ENCODE data around the gene SLC44A3.

GRCh38 chr1:94934551-94934950, 114.4 kb downstream of the SLC44A3 start:
- TF ChIP-seq CTCF (IDR thresholded peaks at IDR 0.05) (no peak), POLR2A (IDR thresholded peaks at IDR 0.05) (no peak), EP300 (IDR thresholded peaks at IDR 0.05) (no peak)

Data from stomach (tissue), 4 donors.